HG02759 (cell line): ENCODE results near the gene NHLRC1.
"Not testable (repeated sequence)": the region's sequence is repeated elsewhere in the genome, so short reads cannot be mapped to it uniquely, and the experiment has no call there.

Experiments
- ATAC-seq: cut with Tn5 transposase; IDR thresholded peaks from one replicate; pipeline ENCODE4 v1.9.1; 2021; ENCODE audit warnings: mild to moderate bottlenecking, moderate library complexity; ENCODE audit not compliant: unreplicated experiment

Gene NHLRC1

DNA sequence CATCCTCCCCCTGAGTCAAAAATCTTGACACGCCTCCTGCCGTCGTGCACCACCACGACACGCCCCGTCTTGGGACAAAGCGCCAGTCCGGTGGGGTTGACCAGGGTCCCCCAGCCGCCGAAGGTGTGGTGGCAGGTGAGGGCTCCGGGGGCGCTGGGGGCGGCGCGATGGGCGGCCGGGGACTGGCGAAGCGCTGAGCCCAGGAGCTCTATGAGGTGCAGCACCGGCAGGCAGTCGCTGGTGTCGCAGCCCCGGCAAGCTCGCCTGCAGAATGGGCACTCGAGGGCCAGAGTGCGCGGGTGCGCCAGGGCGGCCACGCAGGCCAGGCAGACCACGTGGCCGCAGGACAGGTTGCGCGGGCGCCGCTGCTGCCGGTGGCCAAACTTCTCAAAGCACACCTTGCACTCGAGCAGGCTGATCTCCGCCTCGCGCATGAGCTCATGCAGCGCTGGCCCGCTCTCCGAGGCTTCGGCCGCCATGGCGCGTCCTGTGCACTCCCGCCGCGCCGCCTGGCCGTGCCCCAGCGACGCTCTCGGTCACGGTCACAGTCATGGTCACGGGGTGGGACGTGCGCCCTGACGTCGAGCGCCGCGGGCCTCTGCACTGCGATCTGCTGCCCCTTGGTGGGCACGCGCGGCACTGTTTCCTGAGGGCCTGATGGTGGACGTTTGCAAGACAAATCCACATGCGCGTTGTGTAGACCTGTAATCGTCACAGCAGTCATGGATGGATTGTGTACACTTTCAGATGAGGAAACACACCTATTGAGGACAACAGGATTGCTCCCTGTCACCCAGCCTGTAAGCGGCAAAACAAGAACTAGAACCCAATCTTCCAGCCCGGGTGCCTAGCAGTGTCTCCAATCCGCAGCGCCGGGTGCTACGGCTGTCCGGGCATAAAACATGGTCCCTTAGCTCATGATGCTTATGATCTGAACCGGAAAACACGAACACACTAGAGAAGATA is at the start of gene NHLRC1:
NHLRC1 (minus strand) TSS at position 550 of the 966 bp plus-strand sequence; CDS start at position 479, 71 bp downstream.
- peak; percentile 99 for ATAC-seq

- ATAC-seq = no peak
Observed at GRCh38 chr6:18171871-18172270, 49.4 kb upstream of the NHLRC1 start.

GRCh38 chr6:18168264-18168663 is 45.8 kb upstream of the NHLRC1 start:
- no peak for ATAC-seq

GRCh38 chr6:18166312-18167036 is 44.0 kb upstream of the NHLRC1 start:
- ATAC-seq = no peak

DNA sequence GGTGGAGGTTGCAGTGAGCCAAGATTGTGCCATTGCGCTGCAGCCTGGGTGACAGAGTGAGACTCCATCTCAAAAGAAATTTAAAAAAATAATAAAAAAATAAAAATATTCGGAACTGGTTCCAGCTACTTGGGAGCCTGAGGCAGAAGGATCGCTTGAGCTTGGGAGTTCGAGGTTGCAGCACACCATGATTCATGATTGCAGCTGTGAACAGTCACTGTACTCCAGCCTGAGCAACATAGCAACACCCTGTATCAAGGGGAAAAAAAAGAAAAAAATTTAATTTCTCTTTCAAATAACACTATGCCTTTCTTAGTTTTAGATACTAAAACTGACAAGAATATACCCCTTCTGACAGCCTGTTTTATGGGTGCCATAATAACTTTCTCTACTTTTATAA is 43.3 kb upstream of the NHLRC1 start:
- ATAC-seq = no peak

- no peak for ATAC-seq
Observed at GRCh38 chr6:18162401-18162800, 39.9 kb upstream of the NHLRC1 start.

GRCh38 chr6:18161431-18161830 is 39.0 kb upstream of the NHLRC1 start:
- ATAC-seq = no peak

DNA sequence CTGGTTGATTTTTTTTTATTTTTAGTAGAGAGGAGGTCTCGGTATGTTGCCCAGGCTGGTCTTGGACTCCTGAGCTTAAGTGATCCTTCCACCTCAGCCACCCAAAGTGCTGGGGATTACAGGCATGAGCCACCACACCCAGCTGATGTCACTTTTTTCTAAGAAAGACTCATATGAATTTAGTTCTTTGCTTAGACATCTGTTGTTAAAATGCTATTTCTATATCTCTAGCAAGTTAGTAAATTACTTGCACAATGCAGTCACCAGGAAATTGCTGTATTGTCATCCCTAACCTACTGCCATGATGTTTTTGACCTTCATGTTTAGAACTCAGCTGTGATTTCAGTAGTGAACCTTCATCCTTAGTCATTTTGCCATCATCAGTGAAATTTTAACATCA is 38.4 kb upstream of the NHLRC1 start:
- ATAC-seq = no peak

DNA sequence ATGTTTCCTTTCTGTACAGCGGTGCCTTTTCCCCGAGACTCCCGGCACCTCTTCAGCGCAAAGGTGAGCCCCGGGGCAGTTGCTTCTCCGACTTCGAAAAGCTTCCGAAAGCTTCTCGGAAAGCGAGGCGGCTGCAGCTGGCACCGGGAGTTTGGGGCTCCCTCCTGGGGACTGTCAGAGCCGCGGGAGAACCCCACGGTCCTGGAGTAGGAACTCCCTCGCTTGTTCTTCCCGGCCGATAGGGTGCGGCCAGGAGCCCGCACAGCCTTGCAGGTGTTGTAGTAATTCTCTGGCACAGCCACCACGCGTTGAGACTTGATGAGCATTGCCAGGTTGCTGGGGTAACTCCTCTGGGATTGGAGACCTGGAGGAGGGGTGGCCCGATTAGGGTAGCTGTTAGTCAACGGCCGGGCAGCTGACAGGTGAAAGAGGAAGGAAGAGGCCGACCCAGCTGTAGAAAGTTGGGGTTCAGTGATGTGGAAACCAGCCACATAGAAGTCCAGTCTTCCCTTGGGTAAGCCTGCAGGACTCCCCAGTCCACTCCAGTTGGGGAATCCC is 33.5 kb upstream of the NHLRC1 start:
- ATAC-seq = peak; percentile 38

- peak; percentile 90 for ATAC-seq
Observed at GRCh38 chr6:18155150-18155863, 32.8 kb upstream of the NHLRC1 start, which contains the start of gene KDM1B. KDM1B (plus strand) TSS chr6:18155422; CDS start chr6:18159896, 4,474 bp downstream.

DNA sequence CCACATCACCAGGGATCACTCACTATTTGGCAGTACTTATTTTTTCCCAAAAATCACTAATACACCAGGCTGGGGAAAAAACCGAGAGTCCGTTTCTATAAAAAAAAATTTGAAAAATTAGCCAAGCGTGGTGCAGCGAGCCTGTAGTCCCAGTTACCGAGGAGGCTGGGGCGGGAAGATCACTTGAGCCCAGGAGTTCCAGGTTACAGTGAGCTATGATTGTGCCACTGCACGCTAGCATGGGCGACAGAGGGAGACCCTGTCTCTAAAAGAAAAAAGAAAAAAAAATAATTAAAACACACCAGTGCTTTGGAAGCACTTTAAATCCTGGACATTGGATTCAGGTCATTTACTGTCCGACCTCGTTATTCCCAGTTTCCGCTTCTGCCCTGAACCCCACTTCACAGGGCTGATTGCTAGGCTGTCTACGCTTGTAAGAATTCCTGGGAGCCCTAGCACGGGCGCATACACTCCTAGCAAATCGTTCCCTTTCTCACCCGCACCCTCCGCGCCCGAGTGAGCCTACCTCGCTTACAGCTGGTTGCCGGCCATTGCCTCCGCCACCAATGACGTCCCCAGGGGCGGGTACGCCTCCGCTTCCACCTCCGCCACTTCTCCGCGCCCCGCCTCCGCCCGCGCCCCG is 32.2 kb upstream of the NHLRC1 start, which contains the start of gene TPMT:
TPMT (minus strand) TSS at position 571 of the 643 bp plus-strand sequence. CDS start 5,950 bp downstream, outside the sequence.
- ATAC-seq = peak; percentile 52

- no peak for ATAC-seq
Observed at GRCh38 chr6:18153311-18153703, 30.8 kb upstream of the NHLRC1 start.

GRCh38 chr6:18151801-18152200 is 29.3 kb upstream of the NHLRC1 start:
- no peak for ATAC-seq

GRCh38 chr6:18151391-18151790 is 28.9 kb upstream of the NHLRC1 start:
- not testable (repeated sequence) for ATAC-seq

DNA sequence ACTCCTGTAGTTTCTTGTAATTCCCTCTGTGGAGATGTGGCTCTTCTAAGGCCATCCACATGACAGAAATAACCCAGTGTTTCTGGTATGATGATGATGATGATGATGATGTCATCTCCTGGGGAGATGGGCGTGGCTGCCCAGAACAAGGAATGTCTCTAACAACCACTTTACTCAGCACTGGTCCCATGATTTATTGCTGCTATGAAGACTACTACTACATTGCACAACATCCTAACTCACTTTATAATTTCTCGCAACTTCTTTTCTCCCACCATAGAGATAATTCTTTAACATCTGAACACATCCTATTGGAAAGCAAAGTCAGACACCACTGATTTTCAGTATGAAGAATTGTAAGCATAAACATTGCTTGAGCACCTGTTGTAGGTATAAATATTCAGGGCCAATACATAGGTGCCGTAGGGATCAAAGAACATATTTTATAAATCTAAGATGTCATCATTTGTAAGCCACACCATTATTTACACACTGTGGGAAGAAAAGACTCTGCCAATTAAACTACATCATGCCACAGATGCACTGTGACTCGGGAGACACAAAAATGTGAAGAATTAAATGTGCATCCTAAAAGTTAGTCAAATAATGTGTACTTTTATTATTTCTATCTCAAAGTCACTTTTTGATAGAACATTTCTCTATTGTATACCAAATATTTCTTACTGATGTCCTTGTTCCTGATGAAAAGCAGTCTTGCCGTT is 26.0 kb upstream of the NHLRC1 start:
- no peak for ATAC-seq

DNA sequence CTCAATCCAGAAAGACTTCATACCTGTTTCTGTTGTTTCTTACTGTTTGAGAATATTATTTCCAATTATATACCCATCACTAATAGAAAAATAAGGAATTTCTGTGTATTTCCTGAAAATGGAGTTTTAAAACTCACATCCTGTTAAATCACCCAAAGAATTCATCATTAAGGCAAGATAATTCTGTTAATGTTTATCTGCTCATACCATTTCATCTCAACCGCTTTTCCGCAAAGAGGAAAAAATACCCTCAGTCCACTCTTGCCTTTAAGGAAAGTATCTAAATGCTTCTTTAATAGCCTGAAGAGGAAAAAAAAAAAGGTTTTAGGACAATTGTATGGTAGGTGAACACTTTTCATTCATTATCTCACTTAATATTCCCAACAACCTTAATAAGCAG is 25.1 kb upstream of the NHLRC1 start:
- ATAC-seq = no peak

DNA sequence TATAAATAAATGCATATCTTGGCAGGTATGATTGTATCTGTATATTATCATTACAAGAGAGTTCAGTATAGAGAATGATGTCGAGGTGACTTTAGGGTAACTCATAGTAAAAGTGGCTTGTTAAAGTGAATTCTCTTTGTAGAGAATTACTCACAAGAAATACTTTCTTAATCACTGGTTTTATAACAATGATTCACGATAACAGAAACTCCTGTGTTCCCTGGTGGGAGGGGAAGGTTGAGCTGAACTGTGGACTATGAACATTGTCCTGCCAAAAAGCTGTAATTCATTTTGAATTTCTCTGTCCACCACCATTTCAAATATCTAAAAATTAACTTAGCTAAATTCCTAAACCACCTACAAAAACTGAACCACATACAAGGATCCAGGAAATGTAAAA is 24.7 kb upstream of the NHLRC1 start:
- ATAC-seq = no peak

GRCh38 chr6:18142591-18142861 is 20.0 kb upstream of the NHLRC1 start:
- no peak for ATAC-seq

GRCh38 chr6:18141805-18142590 is 19.5 kb upstream of the NHLRC1 start:
- no peak for ATAC-seq
